ENCODE results near the gene FHOD3. TPM values are rescaled to one million over a fixed set of nuclear protein-coding genes. Genes with fewer than 3 reads are reported as not detected.
A peak's percentile ranks its signal among the peaks of the same experiment; 100 is the strongest.

Gene FHOD3
- total RNA-seq, 1 donor from 2014 or later: 5.9 TPM

DNA sequence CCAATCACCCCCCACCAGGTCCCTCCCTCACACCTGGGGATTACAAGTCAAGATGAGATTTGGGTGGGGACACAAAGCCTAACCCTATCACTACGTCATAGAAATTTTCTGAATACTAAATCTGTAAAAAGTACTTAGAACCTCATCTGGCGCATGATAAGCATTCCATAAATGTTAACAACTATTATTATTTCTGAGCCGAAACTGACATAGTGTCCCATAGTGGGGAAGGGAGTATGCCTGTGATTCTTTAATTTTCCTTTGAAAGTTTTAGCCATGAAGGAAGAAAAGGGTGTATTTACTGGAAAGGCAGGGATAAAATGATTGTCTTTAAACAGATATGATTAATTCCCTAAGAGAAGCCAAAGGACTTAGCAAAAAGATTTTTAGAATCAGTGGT is 71.4 kb downstream of the FHOD3 start:
- peaks cover 11% of the 10 kb centered on the region for H3K36me3 Mint-ChIP-seq (ENCODE audit: low read depth, unreplicated experiment)
- H3K4me1 Mint-ChIP-seq (ENCODE audit: low read depth, unreplicated experiment): peaks cover 7% of the 10 kb centered on the region
- DNase-seq (ENCODE audit: low read depth) (no peak), FAIRE-seq (no peak)
- Histone ChIP-seq H3K27me3 (ENCODE audit: insufficient read depth, low read length) (no peaks in the 10 kb centered on the region), H3K79me2 (ENCODE audit: insufficient read depth, low read length) (no peaks in the 10 kb centered on the region), H4K20me1 (ENCODE audit: insufficient read depth, low read length) (no peaks in the 10 kb centered on the region), H3K9ac (ENCODE audit: low read length) (no peak overlapping the region), H3K4me2 (ENCODE audit: low read length) (no peak overlapping the region), H3K9me3 (ENCODE audit: insufficient read depth, low read depth, low read length) (no peaks in the 10 kb centered on the region), H3K36me3 (ENCODE audit: insufficient read depth, low read length) (no peaks in the 10 kb centered on the region), H3K4me1 (ENCODE audit: insufficient read depth, low read length) (peaks cover 19% of the 10 kb centered on the region), H2AFZ (ENCODE audit: low read depth, low read length) (no peak overlapping the region), H3K27ac (ENCODE audit: low read depth, low read length) (no peak overlapping the region), H3K4me3 (ENCODE audit: insufficient read depth, low read depth, low read length) (no peak overlapping the region)
- H3K27me3 Mint-ChIP-seq (ENCODE audit: low read depth, unreplicated experiment): peaks cover 2% of the 10 kb centered on the region
- H3K9me3 Mint-ChIP-seq (ENCODE audit: unreplicated experiment): peaks cover 14% of the 10 kb centered on the region
- TF ChIP-seq, protein P1, sequence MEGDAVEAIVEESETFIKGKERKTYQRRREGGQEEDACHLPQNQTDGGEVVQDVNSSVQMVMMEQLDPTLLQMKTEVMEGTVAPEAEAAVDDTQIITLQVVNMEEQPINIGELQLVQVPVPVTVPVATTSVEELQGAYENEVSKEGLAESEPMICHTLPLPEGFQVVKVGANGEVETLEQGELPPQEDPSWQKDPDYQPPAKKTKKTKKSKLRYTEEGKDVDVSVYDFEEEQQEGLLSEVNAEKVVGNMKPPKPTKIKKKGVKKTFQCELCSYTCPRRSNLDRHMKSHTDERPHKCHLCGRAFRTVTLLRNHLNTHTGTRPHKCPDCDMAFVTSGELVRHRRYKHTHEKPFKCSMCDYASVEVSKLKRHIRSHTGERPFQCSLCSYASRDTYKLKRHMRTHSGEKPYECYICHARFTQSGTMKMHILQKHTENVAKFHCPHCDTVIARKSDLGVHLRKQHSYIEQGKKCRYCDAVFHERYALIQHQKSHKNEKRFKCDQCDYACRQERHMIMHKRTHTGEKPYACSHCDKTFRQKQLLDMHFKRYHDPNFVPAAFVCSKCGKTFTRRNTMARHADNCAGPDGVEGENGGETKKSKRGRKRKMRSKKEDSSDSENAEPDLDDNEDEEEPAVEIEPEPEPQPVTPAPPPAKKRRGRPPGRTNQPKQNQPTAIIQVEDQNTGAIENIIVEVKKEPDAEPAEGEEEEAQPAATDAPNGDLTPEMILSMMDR (IDR thresholded peaks at IDR 0.05; ENCODE audit: insufficient read depth, low read depth, low read length): no peak
- no peak for TF ChIP-seq EZH2 (IDR thresholded peaks at IDR 0.05; ENCODE audit: insufficient read depth, low read length)
- H3K27ac Mint-ChIP-seq (ENCODE audit: unreplicated experiment): no peak overlapping the region
- no peak overlapping the region for H3K4me3 Mint-ChIP-seq (ENCODE audit: unreplicated experiment)

DNA sequence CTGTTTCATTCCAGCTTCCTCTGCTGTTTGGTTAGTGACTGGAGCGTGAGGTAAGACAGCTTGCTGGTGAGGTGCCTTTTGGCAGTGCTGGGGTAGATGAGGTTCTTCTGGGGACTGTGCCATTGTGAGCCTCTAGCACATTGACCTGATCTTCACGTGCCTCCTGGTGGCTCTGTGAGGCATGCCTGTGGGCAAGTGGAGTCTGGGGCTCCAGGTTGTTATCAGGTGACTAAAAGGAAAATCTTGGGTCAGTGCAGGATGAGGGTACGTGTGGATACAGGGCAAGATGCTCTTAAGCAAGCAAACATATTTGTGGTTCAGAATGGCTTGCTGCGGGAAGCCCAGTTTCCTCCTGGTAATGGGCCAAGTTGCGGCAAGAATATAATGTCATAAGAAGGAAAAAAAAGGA is 75.4 kb downstream of the FHOD3 start:
- Mint-ChIP-seq H3K4me3 (ENCODE audit: unreplicated experiment) (no peak overlapping the region), H3K27me3 (ENCODE audit: low read depth, unreplicated experiment) (peaks cover 4% of the 10 kb centered on the region), H3K9me3 (ENCODE audit: unreplicated experiment) (peaks cover 10% of the 10 kb centered on the region), H3K36me3 (ENCODE audit: low read depth, unreplicated experiment) (peaks cover 11% of the 10 kb centered on the region), H3K4me1 (ENCODE audit: low read depth, unreplicated experiment) (peaks cover 20% of the 10 kb centered on the region), H3K27ac (ENCODE audit: unreplicated experiment) (no peak overlapping the region)
- Histone ChIP-seq H4K20me1 (ENCODE audit: insufficient read depth, low read length) (peaks cover 4% of the 10 kb centered on the region), H3K4me1 (ENCODE audit: insufficient read depth, low read length) (peaks cover 35% of the 10 kb centered on the region), H2AFZ (ENCODE audit: low read depth, low read length) (no peak overlapping the region), H3K27ac (ENCODE audit: low read depth, low read length) (peak overlapping the region; percentile 41), H3K79me2 (ENCODE audit: insufficient read depth, low read length) (no peaks in the 10 kb centered on the region), H3K36me3 (ENCODE audit: insufficient read depth, low read length) (no peaks in the 10 kb centered on the region), H3K4me3 (ENCODE audit: insufficient read depth, low read depth, low read length) (no peak overlapping the region), H3K9ac (ENCODE audit: low read length) (no peak overlapping the region), H3K9me3 (ENCODE audit: insufficient read depth, low read depth, low read length) (no peaks in the 10 kb centered on the region), H3K27me3 (ENCODE audit: insufficient read depth, low read length) (no peaks in the 10 kb centered on the region), H3K4me2 (ENCODE audit: low read length) (peak overlapping the region; percentile 31)
- TF ChIP-seq EZH2 (IDR thresholded peaks at IDR 0.05; ENCODE audit: insufficient read depth, low read length): no peak
- TF ChIP-seq, protein P1 (IDR thresholded peaks at IDR 0.05; ENCODE audit: insufficient read depth, low read depth, low read length): peak; percentile 12
- peak; percentile 55 for FAIRE-seq
- DNase-seq (ENCODE audit: low read depth): peak; percentile 99

DNA sequence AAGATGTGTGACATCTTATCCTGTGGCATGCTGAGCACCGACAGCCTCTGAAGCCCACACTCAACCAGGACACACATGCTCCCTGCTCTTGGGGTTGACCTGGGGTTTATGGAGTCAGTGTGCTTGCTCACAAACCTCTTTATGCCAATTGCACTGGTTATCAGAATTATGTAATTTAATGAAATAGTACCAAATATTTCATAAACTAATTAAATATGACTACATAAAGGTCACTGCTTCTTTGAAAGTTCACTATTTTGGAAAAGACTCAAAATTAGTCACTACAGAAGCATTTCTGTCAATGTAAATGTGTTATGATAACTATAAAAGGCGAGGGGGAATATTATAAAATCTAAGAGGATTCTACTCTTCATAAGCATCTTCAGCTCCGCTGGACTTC is 76.7 kb downstream of the FHOD3 start:
- H3K27me3 Mint-ChIP-seq (ENCODE audit: low read depth, unreplicated experiment): peaks cover 4% of the 10 kb centered on the region
- Histone ChIP-seq H3K4me1 (ENCODE audit: insufficient read depth, low read length) (peaks cover 35% of the 10 kb centered on the region), H3K27me3 (ENCODE audit: insufficient read depth, low read length) (no peaks in the 10 kb centered on the region), H2AFZ (ENCODE audit: low read depth, low read length) (no peak overlapping the region), H3K4me3 (ENCODE audit: insufficient read depth, low read depth, low read length) (no peak overlapping the region), H3K9me3 (ENCODE audit: insufficient read depth, low read depth, low read length) (no peaks in the 10 kb centered on the region), H3K36me3 (ENCODE audit: insufficient read depth, low read length) (no peaks in the 10 kb centered on the region), H3K9ac (ENCODE audit: low read length) (no peak overlapping the region), H3K27ac (ENCODE audit: low read depth, low read length) (no peak overlapping the region), H3K4me2 (ENCODE audit: low read length) (no peak overlapping the region), H3K79me2 (ENCODE audit: insufficient read depth, low read length) (no peaks in the 10 kb centered on the region), H4K20me1 (ENCODE audit: insufficient read depth, low read length) (peaks cover 9% of the 10 kb centered on the region)
- H3K9me3 Mint-ChIP-seq (ENCODE audit: unreplicated experiment): peaks cover 10% of the 10 kb centered on the region
- no peak for DNase-seq (ENCODE audit: low read depth)
- no peak overlapping the region for H3K4me3 Mint-ChIP-seq (ENCODE audit: unreplicated experiment)
- no peak for FAIRE-seq
- H3K27ac Mint-ChIP-seq (ENCODE audit: unreplicated experiment): no peak overlapping the region
- TF ChIP-seq EZH2 (IDR thresholded peaks at IDR 0.05; ENCODE audit: insufficient read depth, low read length): no peak
- TF ChIP-seq, protein P1 (IDR thresholded peaks at IDR 0.05; ENCODE audit: insufficient read depth, low read depth, low read length): no peak
- peaks cover 11% of the 10 kb centered on the region for H3K36me3 Mint-ChIP-seq (ENCODE audit: low read depth, unreplicated experiment)
- H3K4me1 Mint-ChIP-seq (ENCODE audit: low read depth, unreplicated experiment): peaks cover 20% of the 10 kb centered on the region
